GM21381 (cell line): ENCODE measurements around the gene MAD1L1.

ENCODE experiments used
- ATAC-seq: cut with Tn5 transposase; IDR thresholded peaks from one replicate; pipeline ENCODE4 v1.9.1; 2021; ENCODE audit warnings: mild to moderate bottlenecking, moderate library complexity; ENCODE audit not compliant: unreplicated experiment

The MAD1L1 gene

DNA sequence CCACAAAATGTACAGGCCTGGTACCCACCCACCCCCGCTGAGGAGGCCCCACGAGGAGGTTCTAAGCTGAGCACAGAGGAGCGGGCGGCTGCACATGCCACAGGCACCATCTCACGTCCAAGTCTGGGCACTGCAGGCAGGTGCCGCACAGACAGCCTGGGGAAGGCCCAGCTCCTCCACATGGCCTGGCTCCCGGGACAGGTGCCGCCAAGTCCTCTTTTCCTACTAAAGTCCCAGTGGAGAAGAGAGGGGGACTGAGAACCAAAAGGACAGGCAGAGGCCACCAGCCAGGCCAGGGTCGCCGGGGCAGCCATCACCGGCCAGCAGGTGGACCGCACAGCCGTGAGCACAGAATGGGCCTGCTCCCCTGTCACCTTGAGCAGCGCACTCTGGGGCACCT lies 91.1 kb downstream of the MAD1L1 start:
- ATAC-seq: no peak

DNA sequence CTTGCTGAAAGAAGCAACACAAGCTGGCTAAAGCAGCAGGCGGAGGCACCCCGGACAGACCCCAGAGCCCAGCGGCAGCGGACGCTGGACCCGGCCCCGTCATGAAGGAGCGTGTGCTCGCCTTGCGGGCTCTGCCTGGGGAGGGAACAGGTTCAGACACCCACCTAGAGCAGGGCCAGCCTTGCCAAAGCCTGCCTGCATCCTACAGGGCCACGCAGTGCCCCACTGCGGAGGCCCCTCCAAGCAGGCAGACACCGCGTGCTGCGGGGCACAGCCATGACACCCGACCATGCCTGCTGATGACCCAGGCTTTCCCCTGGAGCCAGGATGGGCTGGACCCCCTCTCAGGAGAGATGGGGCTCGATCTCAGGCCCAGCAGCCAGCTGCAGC lies 91.7 kb downstream of the MAD1L1 start:
- ATAC-seq: no peak

- ATAC-seq: no peak
These were observed 92.3 kb downstream of the MAD1L1 start for GRCh38 chr7:2140216-2141020.

DNA sequence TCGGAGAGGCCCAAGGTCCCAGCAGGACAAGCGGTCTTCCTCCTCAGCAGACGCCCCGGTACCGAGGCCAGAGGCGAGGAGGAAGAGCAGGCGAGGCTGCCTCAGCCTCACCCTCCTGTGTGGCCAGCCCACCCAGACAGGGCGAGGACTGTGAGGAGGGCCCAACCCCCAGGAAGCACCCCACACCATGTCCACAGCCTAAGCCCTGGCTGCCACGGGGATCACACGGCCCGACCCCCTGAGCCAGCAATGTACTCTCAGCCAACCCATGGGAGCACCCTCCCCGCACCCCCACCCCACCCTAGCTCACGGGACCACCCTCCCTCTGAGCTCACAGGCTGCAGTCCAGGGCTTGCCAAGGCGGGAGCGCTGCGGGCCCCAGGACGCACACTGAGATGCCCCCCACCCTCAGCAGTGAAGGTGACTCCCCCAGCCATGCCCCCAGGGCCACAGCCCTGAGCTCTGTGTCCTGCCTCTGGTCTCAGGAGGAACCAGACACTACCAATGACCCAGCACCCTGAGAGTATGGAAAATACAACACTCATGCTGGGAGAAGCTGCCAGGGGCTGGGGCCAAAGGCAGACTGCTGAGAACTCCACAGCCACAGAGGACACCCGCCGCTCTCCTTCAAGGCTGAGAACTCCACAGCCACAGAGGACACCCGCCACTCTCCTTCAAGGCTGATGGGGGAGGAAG lies 93.6 kb downstream of the MAD1L1 start:
- ATAC-seq: no peak

GRCh38 chr7:2138146-2138765 lies 94.5 kb downstream of the MAD1L1 start:
- no peak for ATAC-seq

DNA sequence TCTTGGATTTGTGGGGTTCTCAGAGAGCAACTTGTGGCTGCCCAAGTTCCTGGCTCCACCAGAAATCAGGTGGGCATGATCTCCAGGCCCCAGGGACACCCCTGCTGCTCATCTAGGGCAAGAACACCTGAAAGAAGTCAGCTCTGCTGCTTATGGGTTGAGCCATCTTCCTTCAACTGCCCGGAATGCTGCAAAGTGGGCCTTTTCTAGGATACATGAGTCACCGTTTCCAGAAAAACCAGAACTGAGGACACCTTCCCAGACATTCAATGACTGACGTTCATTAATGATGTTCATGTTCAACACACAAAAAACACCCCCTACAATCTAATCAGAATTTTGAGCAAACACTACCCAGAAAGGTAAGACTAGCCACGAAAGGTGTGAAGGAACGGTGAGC lies 98.0 kb downstream of the MAD1L1 start:
- no peak for ATAC-seq

GRCh38 chr7:2132243-2132642 lies 100.5 kb downstream of the MAD1L1 start:
- no peak for ATAC-seq

DNA sequence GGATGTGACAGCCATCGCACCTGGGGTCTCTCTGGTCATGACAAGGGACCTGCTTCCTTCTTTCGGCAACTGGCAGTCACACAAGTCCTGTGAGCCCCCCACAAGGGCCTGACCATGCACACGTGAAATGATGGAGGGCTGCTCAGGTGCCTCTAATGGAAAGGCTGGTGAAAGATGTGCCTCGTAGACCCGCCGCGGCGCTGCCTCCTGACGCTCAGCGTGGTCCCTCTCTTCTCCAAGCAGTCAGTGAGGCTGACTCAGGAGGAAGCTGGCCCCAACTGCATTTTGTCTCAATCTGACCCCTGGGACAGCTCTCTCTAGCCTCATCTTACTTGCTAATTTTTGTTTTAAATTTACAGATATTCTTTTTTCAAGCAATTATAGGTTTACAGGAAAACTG lies 100.9 kb downstream of the MAD1L1 start:
- ATAC-seq: no peak

- no peak for ATAC-seq
These were observed 101.4 kb downstream of the MAD1L1 start for GRCh38 chr7:2131341-2131740.

DNA sequence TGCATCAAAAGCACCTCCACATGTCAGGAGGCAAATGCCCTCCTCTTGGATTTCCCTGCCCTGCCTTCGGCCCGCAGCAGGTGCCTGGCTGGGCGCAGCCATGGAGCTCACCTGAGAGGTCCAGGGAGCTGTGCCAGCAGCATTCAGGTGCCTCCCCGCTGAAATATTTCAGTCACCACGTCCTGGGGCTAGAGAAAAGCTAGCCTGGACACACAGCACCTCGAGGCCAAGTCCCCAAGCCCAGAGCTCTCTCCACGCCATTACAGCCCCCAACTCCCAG lies 102.7 kb downstream of the MAD1L1 start:
- no peak for ATAC-seq

DNA sequence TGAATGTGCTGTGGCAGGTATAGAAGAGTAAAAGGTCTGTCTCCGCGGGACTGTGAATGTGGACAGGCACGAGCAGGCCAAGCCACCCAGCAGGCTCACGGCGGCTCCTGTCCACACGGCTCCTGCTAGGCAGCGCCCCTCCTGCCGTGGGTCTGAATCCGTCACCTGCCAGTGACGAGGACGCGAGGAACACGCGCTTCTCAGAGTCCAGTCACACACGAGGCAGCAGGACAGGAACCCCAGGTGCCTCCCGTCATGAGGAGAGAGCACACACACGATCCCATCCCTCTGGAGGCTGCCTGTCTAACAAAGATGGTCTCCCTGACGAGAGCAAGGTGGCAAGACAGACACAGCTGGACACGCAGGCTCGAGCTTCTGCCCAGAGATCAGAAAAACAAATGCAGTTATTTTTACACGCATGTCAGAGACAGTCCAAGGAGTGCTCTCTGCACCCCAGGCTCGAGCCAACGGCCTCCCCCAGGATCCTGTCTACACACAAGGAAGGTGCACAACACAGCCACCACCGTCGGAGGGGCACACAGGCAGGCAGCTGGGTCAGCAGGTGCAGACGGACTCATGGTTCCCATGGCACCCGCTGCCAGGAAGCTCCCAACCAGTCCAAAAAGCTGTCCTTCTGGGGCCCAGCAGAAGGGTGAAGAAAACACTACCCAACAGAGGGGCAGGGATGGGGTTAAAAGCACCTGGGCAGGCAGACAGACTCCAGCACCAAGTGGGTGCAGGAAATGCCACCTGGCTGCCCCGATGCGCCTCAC lies 103.2 kb downstream of the MAD1L1 start:
- no peak for ATAC-seq

GRCh38 chr7:2128601-2129322 lies 104.0 kb downstream of the MAD1L1 start:
- no peak for ATAC-seq

DNA sequence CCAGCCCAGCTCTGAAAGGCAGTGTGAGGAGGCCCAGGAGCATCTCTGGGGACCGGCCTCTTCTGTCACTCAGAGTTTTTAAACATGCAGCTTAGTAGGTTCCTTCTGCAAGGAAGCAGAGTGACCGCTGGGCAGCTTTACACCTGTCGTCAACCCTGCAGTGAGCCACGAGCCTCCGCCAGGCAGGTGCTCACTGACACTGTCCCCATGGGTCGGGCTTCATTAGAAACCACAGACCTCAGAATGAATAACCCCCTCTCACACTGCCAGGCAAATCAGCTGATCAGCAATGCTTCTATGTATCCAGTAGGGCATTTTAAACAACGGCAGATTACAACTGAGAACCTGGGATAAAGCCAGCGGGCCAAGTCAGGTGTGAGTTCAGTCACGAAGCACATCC lies 106.1 kb downstream of the MAD1L1 start:
- no peak for ATAC-seq

- no peak for ATAC-seq
These were observed 106.8 kb downstream of the MAD1L1 start for GRCh38 chr7:2125931-2126330.

- ATAC-seq: no peak
These were observed 108.0 kb downstream of the MAD1L1 start for GRCh38 chr7:2124604-2125345.

GRCh38 chr7:2123916-2124315 lies 108.8 kb downstream of the MAD1L1 start:
- no peak for ATAC-seq

DNA sequence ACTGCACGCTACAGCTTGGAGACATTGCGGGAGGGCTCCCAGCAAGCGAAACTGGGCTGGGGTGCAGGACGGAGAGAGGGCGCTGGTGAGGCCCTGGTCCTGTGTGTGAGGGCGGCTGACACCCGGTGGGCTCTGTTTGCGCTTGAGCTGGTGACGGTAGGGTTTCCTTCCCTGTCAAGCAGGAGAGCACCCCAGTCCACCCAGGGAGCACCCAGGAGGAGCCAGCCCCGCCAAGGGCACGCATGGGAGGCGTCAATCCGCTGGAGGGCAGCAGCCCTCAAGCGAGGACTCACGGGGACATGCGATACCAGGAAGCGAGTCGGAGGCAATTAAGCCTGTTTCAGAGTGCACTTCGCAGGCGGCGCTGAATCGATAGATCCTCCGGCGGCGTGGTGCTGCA lies 109.4 kb downstream of the MAD1L1 start:
- no peak for ATAC-seq

DNA sequence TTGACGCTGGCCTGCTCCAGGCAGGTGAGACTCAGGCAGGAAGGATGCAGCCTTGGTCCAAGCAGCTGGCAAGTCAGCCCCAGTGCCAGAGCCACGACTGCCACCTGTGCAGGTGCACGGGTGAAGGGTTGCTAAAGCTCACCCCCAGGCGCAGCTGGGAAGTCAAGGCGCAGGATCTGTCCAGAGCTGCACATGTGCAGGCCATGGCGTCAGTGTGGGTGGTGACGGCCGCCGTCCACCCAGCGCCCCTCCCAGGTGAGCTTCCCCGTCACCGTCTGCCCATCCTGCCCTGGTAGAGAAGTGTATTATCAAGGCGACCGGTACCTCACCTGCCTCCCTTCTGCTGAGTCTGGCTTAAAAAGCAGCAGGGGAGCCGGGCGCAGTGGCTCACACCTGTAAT lies 110.1 kb downstream of the MAD1L1 start:
- ATAC-seq: no peak

GRCh38 chr7:2120841-2121830 lies 111.6 kb downstream of the MAD1L1 start:
- ATAC-seq: no peak
